GM10266 (cell line): ENCODE data around the gene USH2A.

Source experiments
- DNase-seq: peaks from one replicate; pipeline ENCODE4 v3.0.0; 2012; ENCODE audit errors: extremely low spot score
- TF ChIP-seq, protein P1 (sequence below): IDR thresholded peaks from 2 replicates; pipeline ENCODE4 v1.5.1; 2012; ENCODE audit warnings: mild to moderate bottlenecking, low read depth; ENCODE audit not compliant: control insufficient read depth, insufficient read depth; ENCODE audit errors: missing control alignments

USH2A gene

DNA sequence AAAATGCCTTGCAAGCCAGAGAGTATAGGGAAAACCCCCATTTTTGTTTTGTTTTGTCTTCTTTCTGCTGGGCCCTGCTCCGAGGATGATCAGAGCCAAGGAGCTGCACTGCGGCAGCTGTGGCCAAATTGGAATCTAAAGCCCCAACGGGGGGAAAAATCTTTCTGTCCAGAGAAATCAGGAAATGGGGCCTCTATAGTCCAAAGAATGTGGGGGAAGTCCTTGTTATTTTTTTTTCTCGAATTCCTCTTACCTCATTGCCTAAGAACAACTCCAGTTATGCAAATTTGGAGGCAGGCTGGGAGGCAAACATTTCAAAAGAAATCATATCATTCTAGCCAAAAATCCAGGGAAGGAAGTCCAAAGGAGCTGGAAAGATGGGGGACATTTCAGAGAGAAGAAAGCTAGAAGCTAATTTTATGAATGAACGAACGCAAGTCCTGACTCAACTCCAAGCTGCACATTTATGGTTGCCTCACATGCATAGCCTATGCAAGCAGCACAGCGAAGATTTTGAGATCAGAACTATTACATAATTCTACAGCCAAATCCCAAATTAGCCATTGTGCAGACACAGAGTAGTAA is 592.9 kb downstream of the USH2A start:
- TF ChIP-seq, protein P1, sequence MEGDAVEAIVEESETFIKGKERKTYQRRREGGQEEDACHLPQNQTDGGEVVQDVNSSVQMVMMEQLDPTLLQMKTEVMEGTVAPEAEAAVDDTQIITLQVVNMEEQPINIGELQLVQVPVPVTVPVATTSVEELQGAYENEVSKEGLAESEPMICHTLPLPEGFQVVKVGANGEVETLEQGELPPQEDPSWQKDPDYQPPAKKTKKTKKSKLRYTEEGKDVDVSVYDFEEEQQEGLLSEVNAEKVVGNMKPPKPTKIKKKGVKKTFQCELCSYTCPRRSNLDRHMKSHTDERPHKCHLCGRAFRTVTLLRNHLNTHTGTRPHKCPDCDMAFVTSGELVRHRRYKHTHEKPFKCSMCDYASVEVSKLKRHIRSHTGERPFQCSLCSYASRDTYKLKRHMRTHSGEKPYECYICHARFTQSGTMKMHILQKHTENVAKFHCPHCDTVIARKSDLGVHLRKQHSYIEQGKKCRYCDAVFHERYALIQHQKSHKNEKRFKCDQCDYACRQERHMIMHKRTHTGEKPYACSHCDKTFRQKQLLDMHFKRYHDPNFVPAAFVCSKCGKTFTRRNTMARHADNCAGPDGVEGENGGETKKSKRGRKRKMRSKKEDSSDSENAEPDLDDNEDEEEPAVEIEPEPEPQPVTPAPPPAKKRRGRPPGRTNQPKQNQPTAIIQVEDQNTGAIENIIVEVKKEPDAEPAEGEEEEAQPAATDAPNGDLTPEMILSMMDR, result no peak
- no peak for DNase-seq

DNA sequence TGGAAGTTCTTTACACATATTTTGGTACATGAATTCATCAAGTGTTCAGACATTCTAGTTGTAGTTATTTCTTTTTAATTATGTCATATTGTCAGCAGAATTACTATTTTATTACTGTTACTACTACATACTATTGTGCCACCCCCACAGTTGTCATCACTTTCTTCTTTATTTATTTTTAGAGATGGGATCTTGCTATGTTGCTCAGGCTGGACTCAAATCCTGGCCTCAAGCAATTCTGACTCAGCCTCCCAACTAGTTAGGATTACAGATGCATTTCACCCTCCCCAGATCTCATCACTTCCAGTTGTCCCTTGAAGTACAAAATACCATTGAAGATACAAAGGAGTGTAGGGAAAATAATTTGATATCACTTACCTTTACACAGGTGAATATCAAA is 598.2 kb downstream of the USH2A start:
- no peak for DNase-seq
- TF ChIP-seq, protein P1, result no peak

DNA sequence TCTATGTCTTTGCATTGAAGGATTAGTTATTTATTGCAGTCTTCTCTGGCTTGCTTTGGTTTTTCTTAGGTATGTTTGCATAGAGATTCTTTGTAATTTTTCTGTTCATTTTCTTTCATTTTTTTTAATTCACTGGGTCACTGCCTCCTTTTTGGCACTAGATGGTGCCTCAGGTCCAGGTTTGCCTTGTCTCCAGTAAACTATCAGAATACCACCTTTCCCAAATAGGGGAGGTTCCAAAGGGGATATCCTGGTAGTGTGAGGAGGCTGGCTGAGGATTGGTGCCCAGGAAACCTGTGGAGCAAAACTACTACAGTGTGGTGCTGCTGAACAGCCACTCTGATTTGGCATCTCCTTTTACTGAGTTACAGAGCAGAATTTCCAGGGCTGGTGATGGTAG is 599.0 kb downstream of the USH2A start:
- TF ChIP-seq, protein P1, result no peak
- no peak for DNase-seq

DNA sequence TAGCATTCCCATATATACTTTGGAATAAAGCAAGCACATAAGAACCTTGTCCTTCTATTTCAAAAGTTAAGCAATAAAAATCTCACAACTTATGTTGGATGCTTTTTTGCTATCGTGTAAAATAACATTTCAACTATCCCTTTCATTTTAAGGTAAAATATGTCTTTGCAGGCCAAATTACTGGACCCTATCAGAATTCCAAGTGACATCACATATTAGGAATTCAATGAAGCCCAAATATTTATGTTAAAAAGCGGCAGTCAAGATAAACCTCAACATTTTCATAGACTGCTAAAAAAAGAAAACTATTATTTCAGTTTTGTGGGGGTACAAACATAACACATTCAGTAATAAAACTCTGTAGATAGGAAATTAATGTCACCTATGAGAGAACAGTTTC is 604.1 kb downstream of the USH2A start:
- no peak for DNase-seq
- TF ChIP-seq, protein P1, result no peak

- DNase-seq, result no peak
- TF ChIP-seq, protein P1, result no peak
These were observed 615.3 kb downstream of the USH2A start for GRCh38 chr1:215807911-215808436.

GRCh38 chr1:215807218-215807617 is 616.0 kb downstream of the USH2A start:
- TF ChIP-seq, protein P1, result no peak

GRCh38 chr1:215797859-215798258 is 625.4 kb downstream of the USH2A start:
- DNase-seq, result no peak
- TF ChIP-seq, protein P1, result no peak

More at GRCh38 chr1:215807218-215807617, 616.0 kb downstream of the USH2A start:
- DNase-seq, result no peak
